GM19397 (cell line): ENCODE results near the gene PRC1.

Experiments used
- ATAC-seq: cut with Tn5 transposase; IDR thresholded peaks from one replicate; pipeline ENCODE4 v1.9.1; 2021; ENCODE audit warnings: mild to moderate bottlenecking, moderate library complexity; ENCODE audit not compliant: unreplicated experiment

The PRC1 gene

DNA sequence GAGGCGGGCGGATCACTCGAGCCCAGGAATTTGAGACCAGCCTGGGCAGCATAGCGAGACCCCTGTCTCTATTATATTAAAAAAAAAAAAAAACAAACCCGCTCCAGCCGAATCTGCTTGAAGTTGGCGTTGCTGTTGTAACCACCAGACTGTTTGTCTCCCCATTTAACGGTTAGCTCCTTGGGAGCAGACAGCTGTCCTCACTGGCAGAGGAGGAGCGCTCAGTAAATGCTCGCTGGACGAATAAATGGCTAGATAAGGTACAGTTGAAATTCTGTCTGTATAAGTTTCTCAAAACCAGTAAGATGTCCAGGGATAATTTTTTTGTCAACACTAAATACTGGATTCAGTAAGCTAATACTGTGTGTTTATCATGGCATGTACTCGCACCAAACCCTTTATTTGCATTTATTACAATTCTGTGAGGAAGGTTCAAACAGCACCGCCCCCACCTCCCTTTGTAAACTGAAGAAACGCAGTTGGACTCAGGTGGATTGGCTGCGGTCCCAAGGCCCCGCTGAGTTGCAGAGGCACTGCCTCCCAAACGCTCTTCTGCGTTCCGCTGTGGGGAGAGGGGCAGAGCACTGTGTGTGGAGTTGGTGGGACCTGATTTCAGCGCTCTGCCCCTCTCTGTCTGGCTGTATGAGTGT is 38.6 kb downstream of the PRC1 start:
- ATAC-seq, result no peak

DNA sequence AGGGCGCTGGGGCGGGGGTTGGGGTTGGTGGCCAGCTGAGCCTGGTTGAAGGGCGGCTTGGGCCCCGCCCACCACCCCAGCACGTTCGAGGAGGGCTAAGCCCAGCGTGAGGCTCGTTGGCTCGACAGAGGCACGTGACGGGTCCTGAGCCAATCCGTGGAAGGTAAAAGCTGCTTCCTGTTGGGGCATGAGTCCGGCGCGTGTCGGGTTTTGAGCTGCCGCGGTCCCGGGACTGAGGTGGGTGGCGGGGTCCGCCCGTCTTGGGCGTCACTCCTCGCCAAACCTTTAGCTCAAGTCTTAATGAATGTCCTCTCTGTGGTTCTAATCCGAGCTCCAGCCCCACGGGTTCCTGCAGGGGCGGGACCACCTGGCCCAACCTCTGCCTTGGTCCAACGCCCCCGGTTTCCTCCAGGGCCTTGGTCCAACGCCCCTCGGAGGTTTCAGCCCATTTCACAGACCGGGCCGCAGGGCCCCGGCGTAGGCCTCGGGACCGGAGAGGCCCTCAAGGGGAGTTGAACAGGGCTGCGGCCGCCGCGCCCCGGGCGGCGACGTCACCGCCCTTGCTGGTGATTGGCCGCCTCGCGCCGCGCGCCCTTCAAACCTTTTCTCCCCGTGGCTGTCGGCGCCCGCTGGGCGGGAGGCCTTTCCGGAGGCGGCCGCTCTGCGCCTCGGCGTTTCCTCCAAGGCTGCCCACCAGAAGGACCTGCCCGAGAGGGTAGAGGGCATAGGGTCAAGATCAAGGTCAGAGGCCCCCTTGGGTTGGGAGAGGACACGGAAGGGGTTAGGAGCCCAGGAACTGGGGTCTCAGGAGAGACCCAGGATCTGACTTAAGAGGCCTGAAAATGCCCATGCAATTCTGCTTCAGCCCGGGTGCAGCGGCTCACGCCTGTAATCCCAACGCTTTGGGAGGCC is 39.4 kb downstream of the PRC1 start, which contains the start of gene RCCD1:
TSS of gene RCCD1 (plus strand) at position 173 of the 912 bp plus-strand sequence. CDS start 1,851 bp downstream, outside the sequence.
- peak; percentile 93 for ATAC-seq

DNA sequence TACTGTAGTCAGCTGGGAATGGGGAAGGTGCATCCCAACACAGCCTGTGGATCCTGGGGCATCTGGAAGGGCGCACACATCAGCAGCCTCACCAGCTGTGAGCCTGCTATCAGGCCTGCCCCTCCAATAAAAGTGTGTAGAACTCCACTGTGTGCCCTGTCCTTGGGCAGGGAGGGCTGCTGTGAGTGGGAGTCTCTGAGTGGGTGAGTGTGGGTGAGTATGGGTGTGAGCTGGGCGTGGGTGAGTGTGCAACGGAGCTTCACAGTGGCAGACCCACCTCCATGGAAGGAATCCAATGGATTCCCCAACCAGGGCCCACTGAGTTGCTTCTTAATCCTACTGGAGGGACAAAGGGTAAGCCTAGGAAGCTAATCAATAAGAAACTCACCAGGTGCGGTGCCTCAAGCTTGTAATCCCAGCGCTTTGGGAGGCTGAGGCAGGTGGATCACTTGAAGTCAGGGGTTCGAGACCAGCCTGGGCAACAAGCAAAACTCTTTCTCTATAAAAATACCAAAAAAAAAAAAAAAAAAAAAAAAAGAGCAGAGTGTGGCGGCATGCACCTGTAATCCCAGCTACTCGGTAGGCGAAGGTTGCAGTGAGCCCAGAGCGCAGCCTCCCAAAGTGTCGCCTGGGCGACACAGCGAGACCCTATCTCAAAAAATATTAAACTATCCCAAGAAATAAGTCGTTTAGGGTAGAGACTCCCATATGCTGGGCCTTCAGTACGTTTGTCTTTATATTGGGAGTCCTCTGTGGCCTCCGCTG is 40.2 kb downstream of the PRC1 start:
- no peak for ATAC-seq

DNA sequence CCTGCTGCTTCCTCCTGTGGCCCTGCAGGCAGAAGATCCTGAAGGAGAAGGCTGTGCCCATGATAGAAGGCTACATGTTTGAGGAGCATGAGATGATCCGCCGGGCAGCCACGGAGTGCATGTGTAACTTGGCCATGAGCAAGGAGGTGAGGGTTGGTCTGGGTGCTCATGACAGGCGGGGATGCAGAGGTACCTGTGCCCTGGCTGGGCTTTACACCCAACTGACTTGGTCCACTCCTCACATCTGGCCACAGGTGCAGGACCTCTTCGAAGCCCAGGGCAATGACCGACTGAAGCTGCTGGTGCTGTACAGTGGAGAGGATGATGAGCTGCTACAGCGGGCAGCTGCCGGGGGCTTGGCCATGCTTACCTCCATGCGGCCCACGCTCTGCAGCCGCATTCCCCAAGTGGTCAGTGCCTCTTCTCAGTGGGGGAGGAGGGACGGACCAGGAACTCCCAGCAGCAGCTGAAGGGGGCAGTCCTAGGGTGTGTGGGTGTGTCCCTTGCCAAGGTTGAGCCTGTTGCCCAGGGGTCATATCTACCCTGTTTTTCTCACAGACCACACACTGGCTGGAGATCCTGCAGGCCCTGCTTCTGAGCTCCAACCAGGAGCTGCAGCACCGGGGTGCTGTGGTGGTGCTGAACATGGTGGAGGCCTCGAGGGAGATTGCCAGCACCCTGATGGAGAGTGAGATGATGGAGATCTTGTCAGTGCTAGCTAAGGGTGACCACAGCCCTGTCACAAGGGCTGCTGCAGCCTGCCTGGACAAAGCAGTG is 41.2 kb downstream of the PRC1 start:
- ATAC-seq, result no peak

DNA sequence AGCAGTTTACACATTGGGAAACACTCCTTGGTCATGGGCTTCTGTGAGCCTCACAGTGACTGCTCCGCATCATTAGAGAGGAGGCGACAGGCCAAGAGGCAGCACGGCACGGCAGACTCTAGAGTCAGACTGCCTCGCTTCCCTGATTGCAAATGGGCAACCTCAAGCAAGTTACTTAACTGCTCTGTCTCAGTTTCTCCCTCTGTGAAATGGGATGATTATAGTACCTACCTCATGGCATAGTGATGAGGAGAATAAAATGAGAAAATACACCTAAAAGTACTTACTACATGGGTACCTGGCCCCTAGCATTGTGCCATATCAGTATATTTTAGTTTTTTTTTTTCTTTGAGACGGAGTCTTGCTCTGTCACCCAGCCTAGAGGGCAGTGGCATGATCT is 43.7 kb downstream of the PRC1 start:
- no peak for ATAC-seq

DNA sequence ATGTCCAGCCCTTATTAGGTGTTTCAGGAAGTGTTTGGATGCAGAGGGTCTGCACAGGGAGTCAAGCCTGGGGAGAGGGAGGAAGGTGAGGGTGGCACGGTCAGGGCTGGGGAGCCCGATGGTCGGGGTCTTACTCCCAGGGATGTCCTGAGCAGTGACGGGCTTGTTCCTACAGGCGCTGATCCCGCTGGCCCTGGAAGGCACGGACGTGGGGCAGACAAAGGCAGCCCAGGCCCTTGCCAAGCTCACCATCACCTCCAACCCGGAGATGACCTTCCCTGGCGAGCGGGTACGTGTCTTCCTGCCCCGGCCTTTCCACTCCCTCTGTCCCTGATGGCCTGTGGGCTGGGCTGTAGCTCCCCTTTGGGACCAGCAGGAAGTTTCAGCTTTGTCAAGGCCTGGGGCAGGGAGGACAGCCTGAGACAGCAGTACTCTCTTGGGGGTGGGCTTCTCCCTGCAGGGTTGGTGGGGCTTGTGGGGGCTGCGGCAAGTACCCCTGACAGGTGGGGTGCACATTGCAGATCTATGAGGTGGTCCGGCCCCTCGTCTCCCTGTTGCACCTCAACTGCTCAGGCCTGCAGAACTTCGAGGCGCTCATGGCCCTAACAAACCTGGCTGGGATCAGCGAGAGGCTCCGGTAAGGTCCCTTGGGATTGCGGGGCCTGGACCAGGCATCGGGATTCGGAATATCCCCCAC is 44.2 kb downstream of the PRC1 start:
- ATAC-seq, result no peak

DNA sequence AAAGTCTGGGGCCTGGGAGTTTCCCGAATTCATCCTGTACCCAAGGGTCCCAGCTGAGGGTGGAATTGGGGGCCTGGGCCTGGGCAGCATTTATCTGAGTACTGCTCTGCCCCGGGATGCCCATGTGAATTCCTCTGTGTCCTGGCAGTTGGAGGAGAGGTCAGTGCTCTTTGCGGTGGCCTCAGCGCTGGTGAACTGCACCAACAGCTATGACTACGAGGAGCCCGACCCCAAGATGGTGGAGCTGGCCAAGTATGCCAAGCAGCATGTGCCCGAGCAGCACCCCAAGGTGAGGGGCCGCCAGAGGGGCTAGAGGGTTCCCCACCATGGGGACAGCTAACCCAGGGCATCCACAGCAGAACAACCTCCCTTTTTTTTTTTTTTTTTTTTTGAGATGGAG is 45.8 kb downstream of the PRC1 start:
- ATAC-seq, result no peak

DNA sequence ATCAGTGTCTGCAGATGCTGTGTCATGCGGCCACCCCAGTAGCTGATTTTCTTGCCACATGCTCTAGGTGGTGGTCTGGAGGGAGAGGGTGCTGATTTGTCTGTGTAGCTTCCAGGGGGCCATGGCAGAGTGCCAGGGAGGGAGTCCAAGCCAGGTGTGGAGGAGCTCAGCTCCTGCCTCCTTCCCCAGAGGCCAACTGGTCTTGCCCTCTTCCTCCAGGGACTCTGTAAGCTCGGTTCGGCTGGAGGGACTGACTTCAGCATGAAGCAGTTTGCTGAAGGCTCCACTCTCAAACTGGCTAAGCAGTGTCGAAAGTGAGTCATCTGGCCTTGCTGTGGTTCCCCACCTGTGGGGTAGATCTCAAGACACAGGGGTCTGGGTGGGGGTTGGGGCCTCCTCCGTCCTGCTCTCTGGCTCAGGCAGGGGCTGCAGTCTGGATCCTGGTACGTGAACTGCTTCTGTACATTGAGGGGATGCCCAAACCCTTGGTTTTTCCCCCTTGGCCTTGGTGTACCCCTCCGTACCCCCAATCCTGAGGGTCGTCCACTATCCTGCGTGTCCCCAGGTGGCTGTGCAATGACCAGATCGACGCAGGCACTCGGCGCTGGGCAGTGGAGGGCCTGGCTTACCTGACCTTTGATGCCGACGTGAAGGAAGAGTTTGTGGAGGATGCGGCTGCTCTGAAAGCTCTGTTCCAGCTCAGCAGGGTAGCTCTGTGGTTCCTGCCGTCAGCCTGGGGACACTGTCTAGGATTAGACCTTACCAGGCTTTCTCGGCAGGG is 46.6 kb downstream of the PRC1 start:
- no peak for ATAC-seq

DNA sequence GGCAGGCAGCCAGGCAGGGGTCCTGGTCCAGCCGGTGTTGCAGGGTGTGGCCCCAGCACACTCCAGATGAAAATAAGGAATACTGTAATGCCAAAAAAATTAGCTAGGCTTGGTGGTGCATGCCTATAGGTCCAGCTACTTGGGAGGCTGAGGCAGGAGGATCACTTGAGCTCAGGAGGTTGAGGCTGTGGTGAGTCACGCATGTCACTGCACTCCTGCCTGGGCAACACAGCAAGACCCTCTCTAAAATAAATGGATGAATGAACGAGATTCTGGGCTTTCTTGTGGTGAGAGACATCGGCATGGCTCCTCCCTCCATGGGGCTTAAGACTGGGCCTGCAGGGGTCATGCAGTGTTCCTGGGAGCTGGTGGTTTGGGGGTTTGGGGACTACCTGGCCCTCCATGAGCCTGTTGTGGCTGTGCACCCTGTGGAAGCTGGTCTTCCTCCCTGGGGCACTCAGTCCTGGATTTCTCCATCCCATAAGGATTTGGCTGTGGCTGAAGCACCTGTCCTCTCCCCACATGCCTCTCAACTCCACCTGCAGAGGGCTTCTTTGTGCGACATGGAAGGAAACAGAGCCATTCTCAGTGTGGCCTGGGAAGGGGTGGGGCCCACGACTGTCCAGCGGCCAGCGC is 47.3 kb downstream of the PRC1 start:
- no peak for ATAC-seq

DNA sequence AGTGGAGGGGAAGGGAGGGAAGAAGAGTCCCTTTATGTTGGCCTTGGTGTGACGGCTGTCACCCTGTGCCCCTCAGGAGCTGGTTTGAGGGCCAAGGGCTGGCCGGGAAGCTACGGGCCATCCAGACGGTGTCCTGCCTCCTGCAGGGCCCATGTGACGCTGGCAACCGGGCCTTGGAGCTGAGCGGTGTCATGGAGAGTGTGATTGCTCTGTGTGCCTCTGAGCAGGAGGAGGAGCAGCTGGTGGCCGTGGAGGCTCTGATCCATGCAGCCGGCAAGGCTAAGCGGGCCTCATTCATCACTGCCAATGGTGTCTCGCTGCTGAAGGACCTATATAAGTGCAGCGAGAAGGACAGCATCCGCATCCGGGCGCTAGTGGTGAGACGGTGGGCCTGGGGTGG is 47.8 kb downstream of the PRC1 start:
- no peak for ATAC-seq

DNA sequence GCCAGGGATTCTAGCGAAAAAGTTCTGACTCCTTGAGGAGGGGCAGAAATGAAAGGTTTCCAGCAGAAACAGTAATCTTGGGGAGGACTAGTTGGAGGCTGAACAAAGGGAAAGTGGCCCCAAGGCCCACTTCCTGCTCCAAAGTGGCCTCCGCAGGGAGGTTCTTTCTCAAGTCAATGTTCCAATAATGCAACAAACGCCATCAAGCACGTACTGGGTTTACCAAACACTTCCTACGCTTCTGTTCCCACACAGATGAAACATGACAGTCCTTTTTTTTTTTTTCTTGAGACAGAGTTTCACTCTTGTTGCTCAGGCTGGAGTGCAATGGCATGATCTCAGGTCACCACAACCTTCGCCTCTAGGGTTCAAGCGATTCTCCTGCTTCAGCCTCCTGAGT is 49.2 kb downstream of the PRC1 start:
- no peak for ATAC-seq

DNA sequence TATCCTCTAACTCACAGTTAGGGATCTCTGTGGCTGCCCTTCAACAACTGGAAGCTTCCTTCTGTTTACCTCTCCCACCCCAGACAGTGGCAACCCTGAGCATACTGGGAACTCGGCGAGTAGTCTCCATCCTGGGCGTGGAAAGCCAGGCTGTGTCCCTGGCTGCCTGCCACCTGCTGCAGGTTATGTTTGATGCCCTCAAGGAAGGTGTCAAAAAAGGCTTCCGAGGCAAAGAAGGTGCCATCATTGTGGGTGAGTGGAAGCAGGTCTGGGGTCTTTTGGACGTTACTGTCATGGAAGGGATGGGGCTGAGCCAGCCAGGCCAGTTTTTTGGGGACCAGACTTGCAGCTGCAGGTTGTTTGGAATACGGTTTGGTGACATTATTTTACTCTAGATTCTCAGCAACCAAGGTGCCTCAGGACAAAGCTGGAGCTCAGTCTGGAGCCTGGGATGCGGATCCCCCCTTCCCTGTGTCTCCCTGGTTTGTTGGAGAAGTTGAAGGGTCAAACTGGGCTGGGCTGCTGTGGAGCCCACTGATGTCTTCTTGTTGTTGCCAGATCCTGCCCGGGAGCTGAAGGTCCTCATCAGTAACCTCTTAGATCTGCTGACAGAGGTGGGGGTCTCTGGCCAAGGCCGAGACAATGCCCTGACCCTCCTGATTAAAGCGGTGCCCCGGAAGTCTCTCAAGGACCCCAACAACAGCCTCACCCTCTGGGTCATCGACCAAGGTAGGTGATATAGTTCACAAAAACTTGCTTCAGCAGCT is 51.8 kb downstream of the PRC1 start:
- ATAC-seq, result no peak

DNA sequence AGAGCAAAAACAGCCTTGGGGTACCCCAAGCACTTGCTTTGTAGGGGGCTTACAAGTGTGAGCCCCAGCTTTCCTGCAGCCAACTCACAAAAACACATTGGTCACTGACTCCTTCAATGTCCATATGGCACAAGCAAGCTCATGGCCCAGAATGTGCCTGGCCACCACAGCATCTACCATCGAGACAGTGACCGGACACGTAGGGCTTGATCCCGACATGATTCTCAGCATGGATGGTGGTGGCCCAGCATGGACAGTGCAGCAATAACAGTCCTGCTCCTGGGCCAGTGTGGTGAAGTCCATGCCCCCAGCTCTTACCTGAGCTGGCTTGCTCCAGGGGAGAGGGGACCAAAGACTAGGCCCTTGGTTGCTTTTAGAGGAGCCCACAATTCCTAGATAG is 53.3 kb downstream of the PRC1 start:
- ATAC-seq, result no peak

DNA sequence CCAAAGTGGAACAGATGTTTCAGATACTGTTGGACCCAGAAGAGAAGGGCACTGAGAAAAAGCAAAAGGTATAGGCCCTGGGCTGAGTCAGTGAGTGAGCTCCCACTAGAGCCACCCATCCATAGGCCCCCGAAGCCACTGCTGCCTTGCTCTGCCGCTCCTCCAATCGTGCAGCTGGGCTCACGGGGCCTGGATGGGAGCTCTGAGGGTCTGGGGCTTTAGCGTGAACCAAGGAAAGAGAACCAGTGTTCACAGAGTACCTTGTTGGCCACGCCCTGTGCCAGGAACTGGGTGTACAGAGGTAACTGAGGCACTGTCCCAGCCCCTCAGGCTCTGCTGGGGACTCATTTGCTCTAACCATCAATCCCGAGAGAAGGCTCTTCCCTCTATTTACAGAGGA is 54.6 kb downstream of the PRC1 start:
- no peak for ATAC-seq

DNA sequence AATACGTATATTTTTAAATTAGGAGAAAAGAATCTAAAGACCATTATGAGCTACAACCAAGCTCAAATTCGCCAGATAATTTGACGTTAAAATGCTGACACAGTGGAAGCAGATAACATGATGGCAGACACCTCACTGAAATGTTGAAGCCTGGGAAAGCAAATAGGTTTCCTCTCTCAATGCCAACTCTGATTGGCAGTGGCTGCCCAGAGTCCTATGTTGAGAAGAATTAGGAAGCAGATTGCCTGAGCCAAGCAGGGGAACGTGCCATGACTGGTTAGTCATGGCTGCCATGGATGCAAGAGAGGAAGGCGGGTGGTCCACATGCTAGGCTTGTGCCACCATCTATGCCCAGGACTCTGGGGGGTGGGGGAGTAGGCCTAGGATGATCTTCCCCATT is 56.1 kb downstream of the PRC1 start:
- no peak for ATAC-seq

DNA sequence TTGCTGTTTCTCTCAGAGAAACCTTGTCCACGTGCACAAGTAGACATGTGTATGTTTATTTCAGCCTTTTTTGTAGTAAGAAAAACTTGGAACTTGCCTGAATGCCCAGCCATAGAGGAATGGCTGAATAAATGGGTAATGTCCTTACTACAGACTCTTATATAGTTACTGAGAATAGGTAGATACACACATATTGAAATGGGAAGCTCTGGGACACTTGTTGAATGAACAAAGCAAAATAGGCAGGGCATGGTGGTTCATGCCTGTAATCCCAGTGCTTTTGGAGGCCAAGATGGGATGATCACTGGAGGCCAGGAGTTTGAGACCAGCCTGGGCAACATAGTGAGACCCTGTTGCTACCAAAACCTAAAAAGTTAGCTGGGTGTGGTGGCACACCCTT is 57.5 kb downstream of the PRC1 start:
- no peak for ATAC-seq

DNA sequence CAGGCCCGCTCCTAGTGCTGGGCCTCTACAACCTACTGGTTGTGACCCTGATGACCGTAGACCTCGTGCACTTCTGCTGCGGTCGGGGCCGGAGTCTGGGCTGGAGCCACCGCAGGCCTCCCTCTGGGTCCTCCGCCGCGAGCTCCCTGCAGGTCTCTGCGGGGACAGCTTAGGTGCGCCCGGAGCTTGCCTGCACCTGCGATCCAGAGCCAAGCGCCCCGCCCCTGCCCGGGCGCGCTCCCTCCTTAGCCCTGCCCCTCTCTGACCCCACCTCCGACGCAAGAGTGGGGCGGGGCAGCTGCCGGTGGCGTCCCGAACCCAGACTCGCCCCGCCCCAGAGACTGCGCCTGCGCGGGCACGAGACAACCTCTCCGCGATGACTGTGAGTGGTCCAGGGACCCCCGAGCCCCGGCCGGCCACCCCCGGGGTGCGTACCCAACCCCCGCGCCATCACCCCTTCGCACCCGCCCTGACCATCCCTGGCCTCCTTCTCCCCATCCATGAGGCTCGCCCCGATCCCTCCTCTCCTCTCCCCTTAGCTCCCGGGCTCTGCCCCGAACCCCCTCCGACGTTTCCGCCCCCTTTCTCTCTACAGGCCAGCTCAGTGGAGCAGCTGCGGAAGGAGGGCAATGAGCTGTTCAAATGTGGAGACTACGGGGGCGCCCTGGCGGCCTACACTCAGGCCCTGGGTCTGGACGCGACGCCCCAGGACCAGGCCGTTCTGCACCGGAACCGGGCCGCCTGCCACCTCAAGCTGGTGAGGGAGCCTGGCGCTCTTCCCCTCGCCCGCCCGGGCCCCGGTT is 59.2 kb downstream of the PRC1 start, which contains the start of gene UNC45A:
TSS of gene UNC45A (plus strand) at position 337 of the 803 bp plus-strand sequence. CDS start at position 377, 40 bp downstream.
- ATAC-seq, result peak; percentile 61
